ENCODE measurements around the gene SERP1. TPM values are rescaled to one million over a fixed set of nuclear protein-coding genes. Genes with fewer than 3 reads are reported as not detected.

The SERP1 gene
- total RNA-seq, 1 donor from 2014 or later = 49.1 TPM

- Histone ChIP-seq H3K27me3 (ENCODE audit: control insufficient read depth in 3 of 3, insufficient read depth in 3 of 3, low read length in 3 of 3) (no peaks in the 10 kb centered on the region), H3K9me3 (ENCODE audit: control insufficient read depth in 3 of 3, low read length in 3 of 3) (no peaks in the 10 kb centered on the region), H3K27ac (ENCODE audit: low read depth, low read length) (no peak overlapping the region)
Observed at GRCh38 chr3:150495563-150496168, 50.6 kb downstream of the SERP1 start.

GRCh38 chr3:150495149-150495548 lies 51.1 kb downstream of the SERP1 start:
- Histone ChIP-seq H3K27me3 (ENCODE audit: control insufficient read depth in 3 of 3, insufficient read depth in 3 of 3, low read length in 3 of 3) (no peaks in the 10 kb centered on the region), H3K4me3 (ENCODE audit: low read length in 3 of 3) (no peak overlapping the region)

More at GRCh38 chr3:150495563-150496168, 50.6 kb downstream of the SERP1 start:
- Histone ChIP-seq H3K9ac (ENCODE audit: low read depth in 1 of 3, low read length in 3 of 3) (no peak overlapping the region), H3K4me3 (ENCODE audit: low read length in 3 of 3) (no peak overlapping the region), H3K4me1 (ENCODE audit: control insufficient read depth in 3 of 3, insufficient read depth in 3 of 3, low read length in 3 of 3) (no peaks in the 10 kb centered on the region), H3K36me3 (ENCODE audit: control insufficient read depth in 3 of 3, insufficient read depth in 3 of 3, low read length in 3 of 3) (no peaks in the 10 kb centered on the region)

GRCh38 chr3:150494411-150494977 lies 51.8 kb downstream of the SERP1 start:
- no peak overlapping the region for H3K4me3 ChIP-seq (ENCODE audit: low read length in 3 of 3)
- no peaks in the 10 kb centered on the region for H3K27me3 ChIP-seq (ENCODE audit: control insufficient read depth in 3 of 3, insufficient read depth in 3 of 3, low read length in 3 of 3)
- no peaks in the 10 kb centered on the region for H3K36me3 ChIP-seq (ENCODE audit: control insufficient read depth in 3 of 3, insufficient read depth in 3 of 3, low read length in 3 of 3)
- H3K9ac ChIP-seq (ENCODE audit: low read depth in 1 of 3, low read length in 3 of 3) = no peak overlapping the region
- no peak overlapping the region for H3K27ac ChIP-seq (ENCODE audit: low read depth, low read length)
- H3K9me3 ChIP-seq (ENCODE audit: control insufficient read depth in 3 of 3, low read length in 3 of 3) = no peaks in the 10 kb centered on the region
- no peaks in the 10 kb centered on the region for H3K4me1 ChIP-seq (ENCODE audit: control insufficient read depth in 3 of 3, insufficient read depth in 3 of 3, low read length in 3 of 3)

More at GRCh38 chr3:150495149-150495548, 51.1 kb downstream of the SERP1 start:
- Histone ChIP-seq H3K9me3 (ENCODE audit: control insufficient read depth in 3 of 3, low read length in 3 of 3) (no peaks in the 10 kb centered on the region), H3K36me3 (ENCODE audit: control insufficient read depth in 3 of 3, insufficient read depth in 3 of 3, low read length in 3 of 3) (no peaks in the 10 kb centered on the region), H3K27ac (ENCODE audit: low read depth, low read length) (no peak overlapping the region), H3K4me1 (ENCODE audit: control insufficient read depth in 3 of 3, insufficient read depth in 3 of 3, low read length in 3 of 3) (no peaks in the 10 kb centered on the region), H3K9ac (ENCODE audit: low read depth in 1 of 3, low read length in 3 of 3) (no peak overlapping the region)

Other genes starting within 250 kb of the SERP1 start
- 12.0 TPM for gene TSC22D2, start 138.2 kb downstream of the SERP1 start, total RNA-seq
- 195 TPM for gene EIF2A, start 291 bp upstream of the SERP1 start, total RNA-seq
- 16.7 TPM for gene SELENOT, start 56.8 kb upstream of the SERP1 start, total RNA-seq
- gene ERICH6, start 157.4 kb upstream of the SERP1 start, total RNA-seq = not detected
- 26.1 TPM for gene SIAH2, start 216.7 kb upstream of the SERP1 start, total RNA-seq

Data from skeletal muscle tissue (tissue), 4 donors.